ENCODE results near the gene BAIAP3.
"Not testable (repeated sequence)": the region's sequence is repeated elsewhere in the genome, so short reads cannot be mapped to it uniquely, and the experiment has no call there.

The BAIAP3 gene

DNA sequence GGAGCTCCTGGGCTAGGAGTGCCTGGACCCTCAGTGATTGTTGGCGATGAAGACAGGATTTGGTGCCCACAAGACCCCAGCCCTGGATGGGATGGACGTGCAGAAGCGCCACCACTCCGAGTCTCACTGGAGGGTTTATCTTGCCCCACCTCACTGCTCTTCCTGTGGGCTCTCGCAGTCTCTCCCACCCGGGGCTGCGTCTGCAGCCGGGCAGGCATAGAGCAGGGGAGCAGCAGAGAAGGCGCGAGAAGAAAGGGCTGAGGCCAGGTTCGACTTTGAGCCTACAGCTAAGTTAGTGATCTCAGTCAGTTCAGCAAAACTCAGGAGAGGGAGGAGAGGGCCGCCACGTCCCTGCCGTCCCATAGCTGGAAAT lies 17.4 kb upstream of the BAIAP3 start:
- no peak for DNase-seq (ENCODE audit: low spot score)

- no peak for DNase-seq (ENCODE audit: low spot score)
Observed at GRCh38 chr16:1317479-1318267, 15.8 kb upstream of the BAIAP3 start.

DNA sequence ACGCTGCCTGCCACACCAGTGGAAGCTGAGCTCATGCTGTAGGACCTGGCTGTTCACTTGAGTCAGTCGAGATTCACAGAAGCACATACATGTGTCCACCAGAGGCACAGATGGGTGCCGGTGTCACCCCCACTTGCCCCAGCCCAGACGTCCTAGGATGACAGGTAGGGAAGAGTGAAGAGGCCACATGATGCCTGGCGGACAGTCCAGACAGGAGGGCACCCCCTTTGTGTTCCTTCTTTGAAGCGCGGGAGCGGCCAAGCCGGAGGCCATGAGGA lies 15.2 kb upstream of the BAIAP3 start:
- no peak for DNase-seq (ENCODE audit: low spot score)

DNA sequence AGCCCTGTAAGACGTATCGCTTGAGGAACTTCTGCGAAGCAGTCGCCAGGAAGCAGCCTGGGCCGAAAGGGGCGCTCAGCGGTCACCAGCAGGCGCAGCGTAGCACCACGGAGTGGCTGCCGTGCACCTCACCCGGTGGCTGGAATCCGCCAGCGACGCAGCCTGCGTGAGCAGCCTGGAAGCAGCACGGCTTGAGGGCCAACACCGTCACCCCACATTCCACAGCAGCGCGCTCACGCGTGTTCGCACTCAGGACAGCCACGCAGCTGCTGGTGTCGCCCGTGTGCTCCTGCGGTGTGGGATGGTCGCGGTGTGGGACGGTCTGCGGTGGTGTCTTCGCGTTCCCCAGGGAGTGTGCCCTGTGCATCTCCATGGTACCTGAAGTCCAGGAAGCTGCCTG lies 14.4 kb upstream of the BAIAP3 start:
- no peak for DNase-seq (ENCODE audit: low spot score)

DNA sequence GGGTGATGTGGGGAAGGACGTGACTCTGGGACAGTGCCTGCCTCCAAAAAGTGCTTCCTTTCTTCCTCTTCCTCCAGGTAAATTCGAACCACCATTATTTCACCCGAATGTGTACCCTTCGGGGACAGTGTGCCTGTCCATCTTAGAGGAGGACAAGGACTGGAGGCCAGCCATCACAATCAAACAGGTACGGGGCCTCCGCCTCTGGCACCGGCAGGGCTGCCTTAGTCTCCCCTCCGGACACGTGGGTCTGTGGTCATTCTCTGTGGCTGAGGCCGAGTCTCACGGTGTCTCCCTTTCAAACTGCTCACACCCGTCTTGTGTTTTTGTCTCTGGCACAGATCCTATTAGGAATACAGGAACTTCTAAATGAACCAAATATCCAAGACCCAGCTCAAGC lies 13.3 kb upstream of the BAIAP3 start:
- DNase-seq (ENCODE audit: low spot score) = no peak

DNA sequence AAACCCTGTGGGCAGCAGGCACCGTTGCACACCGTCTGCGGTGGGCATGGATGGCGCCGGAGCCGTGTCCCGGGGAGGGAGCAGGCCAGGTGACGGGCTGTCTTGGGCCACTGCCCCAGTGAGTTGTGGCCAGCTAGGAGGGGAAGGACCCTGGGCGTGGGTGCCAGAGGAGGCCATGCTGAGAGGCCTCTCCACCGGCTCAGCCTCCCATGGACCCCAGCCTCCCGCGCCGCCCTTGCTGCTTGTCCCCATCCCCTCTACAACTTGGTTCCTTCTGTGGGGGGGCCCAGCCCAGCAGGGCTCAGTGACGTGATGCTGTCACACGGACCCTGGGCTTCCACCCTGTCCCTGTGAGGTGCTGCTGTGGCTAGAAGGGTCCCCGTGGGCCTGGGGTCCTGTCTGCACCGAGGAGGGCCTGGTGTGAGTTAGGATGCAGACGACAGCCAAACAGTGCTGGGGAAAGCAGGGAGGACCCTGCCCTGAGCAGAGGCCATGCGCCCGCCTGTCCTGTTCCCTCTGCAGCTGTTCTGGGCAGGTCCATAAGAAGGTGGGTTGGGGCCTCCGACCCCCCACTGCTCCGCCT lies 12.7 kb upstream of the BAIAP3 start:
- no peak for DNase-seq (ENCODE audit: low spot score)

- no peak for DNase-seq (ENCODE audit: low spot score)
Observed at GRCh38 chr16:1322407-1322806, 11.0 kb upstream of the BAIAP3 start.

DNA sequence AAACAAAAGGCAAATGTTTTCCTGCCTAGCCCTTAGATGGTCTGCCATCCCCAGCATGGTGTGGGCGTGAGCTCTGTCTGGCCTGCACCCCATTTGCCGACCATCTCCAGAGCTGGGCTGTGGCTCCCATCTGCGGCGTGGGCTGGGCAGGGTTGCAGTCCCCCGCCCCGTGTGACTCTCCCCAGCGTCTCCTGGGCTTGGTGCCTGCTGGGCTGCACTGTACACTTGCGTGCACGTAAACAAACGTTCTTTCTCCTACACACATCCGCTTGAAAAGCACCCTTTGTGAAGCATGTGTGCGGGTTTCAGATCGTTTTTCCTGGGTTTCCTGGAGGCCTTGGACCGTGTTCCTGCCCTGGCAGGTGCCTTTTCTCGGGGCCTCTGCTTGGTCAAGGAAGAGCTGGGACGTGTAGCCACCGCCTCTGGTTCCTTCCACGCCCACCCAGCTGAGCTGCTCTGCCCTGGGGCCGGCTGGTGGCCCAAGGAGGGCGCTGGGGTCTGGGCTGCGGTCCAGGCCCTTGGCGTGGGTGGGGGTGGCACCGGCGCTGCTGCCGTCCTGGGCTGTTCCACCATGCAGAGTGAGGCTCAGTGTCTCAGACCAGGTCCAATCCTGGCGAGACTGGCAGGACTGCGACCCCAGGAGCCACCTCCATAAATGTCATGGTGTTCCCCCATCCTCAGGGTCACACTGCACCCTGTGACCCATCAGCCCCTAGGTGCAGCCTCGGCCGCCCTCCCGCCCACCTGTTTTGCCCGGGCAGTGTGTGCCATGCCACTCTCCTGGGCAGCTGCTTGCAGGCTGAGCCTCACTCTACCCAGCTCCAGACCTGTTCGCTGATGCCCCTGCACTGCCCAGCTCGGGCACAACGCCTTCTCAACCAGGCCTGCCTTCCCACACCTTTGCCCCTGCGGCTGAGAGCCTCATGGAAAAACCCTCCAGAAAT lies 9.9 kb upstream of the BAIAP3 start:
- no peak for DNase-seq (ENCODE audit: low spot score)

GRCh38 chr16:1324286-1324826 lies 9.1 kb upstream of the BAIAP3 start:
- no peak for DNase-seq (ENCODE audit: low spot score)

GRCh38 chr16:1325261-1325660 lies 8.2 kb upstream of the BAIAP3 start:
- no peak for DNase-seq (ENCODE audit: low spot score)

GRCh38 chr16:1325673-1326371 lies 7.6 kb upstream of the BAIAP3 start:
- no peak for DNase-seq (ENCODE audit: low spot score)

- DNase-seq (ENCODE audit: low spot score) = no peak
Observed at GRCh38 chr16:1326391-1326790, 7.1 kb upstream of the BAIAP3 start.

- DNase-seq (ENCODE audit: low spot score) = no peak
Observed at GRCh38 chr16:1326946-1327618, 6.4 kb upstream of the BAIAP3 start.

GRCh38 chr16:1327619-1327947 lies 5.9 kb upstream of the BAIAP3 start:
- no peak for DNase-seq (ENCODE audit: low spot score)

- DNase-seq (ENCODE audit: low spot score) = not testable (repeated sequence)
Observed at GRCh38 chr16:1328136-1328535, 5.3 kb upstream of the BAIAP3 start.

GRCh38 chr16:1328961-1329360 lies 4.5 kb upstream of the BAIAP3 start:
- not testable (repeated sequence) for DNase-seq (ENCODE audit: low spot score)

DNA sequence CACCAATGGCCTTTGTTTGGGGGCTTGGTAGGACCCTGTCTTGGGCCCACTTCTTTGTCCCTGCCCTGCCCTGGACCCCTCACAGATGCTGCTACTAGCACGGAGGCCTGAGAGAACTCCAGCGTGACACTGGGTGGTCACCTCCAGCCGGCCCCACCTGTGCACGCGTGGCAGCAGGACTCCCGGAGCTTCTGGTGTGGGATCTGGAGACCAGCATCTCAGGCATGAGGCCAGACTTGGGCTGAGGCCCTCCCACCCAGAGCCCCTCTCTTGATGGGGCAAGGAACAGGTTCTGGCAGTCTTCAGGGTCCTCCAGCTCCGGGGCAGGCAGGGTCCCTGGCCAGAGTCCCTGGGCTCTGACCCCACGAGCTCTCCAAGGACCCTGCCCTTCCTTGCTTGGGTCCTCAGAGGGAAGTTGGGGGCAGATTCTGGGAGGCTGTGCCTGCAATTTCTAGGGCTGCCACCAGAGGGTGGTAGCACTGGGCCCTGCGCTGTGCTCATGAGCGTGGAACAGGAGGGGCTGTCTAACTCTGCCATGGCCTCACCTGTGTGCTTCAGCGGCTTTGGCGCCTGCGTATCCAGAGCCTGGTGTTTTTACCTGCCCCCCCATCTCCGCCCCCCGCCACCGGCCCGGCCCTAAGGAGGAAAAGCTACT lies 3.1 kb upstream of the BAIAP3 start:
- peak; percentile 39 for DNase-seq (ENCODE audit: low spot score)

- DNase-seq (ENCODE audit: low spot score) = no peak
Observed at GRCh38 chr16:1330931-1331711, 2.3 kb upstream of the BAIAP3 start.

DNA sequence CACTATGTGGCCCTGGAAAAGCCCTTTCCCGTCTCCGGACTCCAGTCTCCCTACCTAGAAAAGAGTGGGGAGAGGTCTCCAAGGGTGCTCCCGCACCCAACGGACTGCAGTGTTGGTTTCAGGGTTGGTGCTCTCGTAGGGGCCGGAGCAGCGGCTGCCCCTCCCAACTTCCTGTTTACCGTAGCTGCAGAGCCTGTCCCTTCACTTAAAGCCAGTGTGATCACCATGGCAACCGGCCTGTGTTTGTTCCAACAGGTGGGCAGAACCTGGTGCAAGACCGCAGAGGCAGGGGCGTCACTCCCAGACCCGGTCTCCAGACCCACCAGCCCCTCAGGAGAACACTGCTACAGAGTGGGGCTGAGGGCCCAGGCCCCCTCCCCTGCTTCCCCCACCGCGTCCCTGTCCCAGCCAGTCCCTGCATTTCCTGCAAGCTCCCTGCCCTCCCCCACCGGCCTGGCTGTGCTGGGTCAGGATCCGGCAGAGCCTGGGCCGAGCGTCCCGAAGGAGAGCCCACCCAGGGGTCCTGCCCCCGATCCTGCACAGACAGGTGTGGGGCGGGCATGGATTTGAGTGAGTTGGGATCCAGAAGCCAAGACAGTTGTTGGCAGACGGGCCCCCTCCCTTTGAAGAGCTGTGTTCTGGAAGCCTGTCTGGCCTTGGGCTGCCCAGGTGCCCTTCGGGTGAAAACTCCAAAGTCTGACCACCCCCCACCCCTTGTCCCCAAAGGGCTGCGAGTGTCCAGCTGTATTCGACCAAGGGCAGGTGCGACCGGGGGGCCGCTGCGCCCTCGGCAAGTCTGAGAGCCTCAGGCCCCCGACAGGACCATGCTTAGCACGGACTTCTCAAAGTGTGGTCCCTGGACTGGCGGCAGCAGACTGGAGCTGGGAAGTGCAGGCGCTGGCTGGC lies 1.5 kb upstream of the BAIAP3 start:
- no peak for DNase-seq (ENCODE audit: low spot score)
